Measurements from ENCODE around the gene TFIP11. TPM values are rescaled to one million over a fixed set of nuclear protein-coding genes. Genes with fewer than 3 reads are reported as not detected.

TFIP11 gene
- total RNA-seq, 1 experiment from 2014 or later: 39.8 TPM

- H3K9me3 Mint-ChIP-seq (ENCODE audit: low read depth, unreplicated experiment): no peaks in the 10 kb centered on the region
- no peak for TF ChIP-seq CTCF (IDR thresholded peaks at IDR 0.05; ENCODE audit: unreplicated experiment)
- no peaks in the 10 kb centered on the region for H3K36me3 Mint-ChIP-seq (ENCODE audit: insufficient read depth, unreplicated experiment)
- no peaks in the 10 kb centered on the region for H3K27me3 Mint-ChIP-seq (ENCODE audit: unreplicated experiment)
- no peak overlapping the region for H3K27ac Mint-ChIP-seq (ENCODE audit: unreplicated experiment)
- CTCF ChIA-PET: no interaction called here
- intact Hi-C loops (cut with micrococcal nuclease; ENCODE audit: unreplicated experiment): no loop called here
- no TSS peak for BruUV-seq (replicated peaks)
- H3K4me1 Mint-ChIP-seq (ENCODE audit: low read depth, unreplicated experiment): no peaks in the 10 kb centered on the region
- H3K4me3 Mint-ChIP-seq (ENCODE audit: low read depth, unreplicated experiment): no peak overlapping the region
- no peak for DNase-seq
Observed at GRCh38 chr22:26552466-26552865, 40.2 kb upstream of the TFIP11 start.

GRCh38 chr22:26551568-26551967 lies 39.3 kb upstream of the TFIP11 start:
- Mint-ChIP-seq H3K4me1 (ENCODE audit: low read depth, unreplicated experiment) (no peaks in the 10 kb centered on the region), H3K4me3 (ENCODE audit: low read depth, unreplicated experiment) (no peak overlapping the region), H3K27ac (ENCODE audit: unreplicated experiment) (no peak overlapping the region), H3K36me3 (ENCODE audit: insufficient read depth, unreplicated experiment) (no peaks in the 10 kb centered on the region), H3K27me3 (ENCODE audit: unreplicated experiment) (no peaks in the 10 kb centered on the region), H3K9me3 (ENCODE audit: low read depth, unreplicated experiment) (no peaks in the 10 kb centered on the region)
- no TSS peak for BruUV-seq (replicated peaks)
- intact Hi-C loops (cut with micrococcal nuclease; ENCODE audit: unreplicated experiment): no loop called here
- CTCF ChIA-PET: interaction anchor here (0.6 kb wide), 1 partner anchor 12 kb away, joined by 3 read pairs; no protein-coding TSS in a partner anchor
- DNase-seq: no peak
- no peak for TF ChIP-seq CTCF (IDR thresholded peaks at IDR 0.05; ENCODE audit: unreplicated experiment)

- Mint-ChIP-seq H3K4me3 (ENCODE audit: low read depth, unreplicated experiment) (no peak overlapping the region), H3K27me3 (ENCODE audit: unreplicated experiment) (no peaks in the 10 kb centered on the region), H3K4me1 (ENCODE audit: low read depth, unreplicated experiment) (no peaks in the 10 kb centered on the region), H3K27ac (ENCODE audit: unreplicated experiment) (no peak overlapping the region), H3K9me3 (ENCODE audit: low read depth, unreplicated experiment) (no peaks in the 10 kb centered on the region), H3K36me3 (ENCODE audit: insufficient read depth, unreplicated experiment) (no peaks in the 10 kb centered on the region)
- no peak for TF ChIP-seq CTCF (IDR thresholded peaks at IDR 0.05; ENCODE audit: unreplicated experiment)
- intact Hi-C loops (cut with micrococcal nuclease; ENCODE audit: unreplicated experiment): no loop called here
- CTCF ChIA-PET: interaction anchor here (0.6 kb wide), 1 partner anchor 13 kb away, joined by 3 read pairs; no protein-coding TSS in a partner anchor
- no TSS peak for BruUV-seq (replicated peaks)
- DNase-seq: no peak
Observed at GRCh38 chr22:26550498-26551033, 38.3 kb upstream of the TFIP11 start.

- CTCF ChIA-PET: interaction anchor here (0.7 kb wide), 1 partner anchor 19 kb away, joined by 5 read pairs; no protein-coding TSS in a partner anchor
- Mint-ChIP-seq H3K9me3 (ENCODE audit: low read depth, unreplicated experiment) (no peaks in the 10 kb centered on the region), H3K4me1 (ENCODE audit: low read depth, unreplicated experiment) (no peaks in the 10 kb centered on the region), H3K27me3 (ENCODE audit: unreplicated experiment) (no peaks in the 10 kb centered on the region), H3K27ac (ENCODE audit: unreplicated experiment) (no peak overlapping the region), H3K4me3 (ENCODE audit: low read depth, unreplicated experiment) (no peak overlapping the region), H3K36me3 (ENCODE audit: insufficient read depth, unreplicated experiment) (no peaks in the 10 kb centered on the region)
- BruUV-seq (replicated peaks): no TSS peak
- TF ChIP-seq CTCF (IDR thresholded peaks at IDR 0.05; ENCODE audit: unreplicated experiment): no peak
- intact Hi-C loops (cut with micrococcal nuclease; ENCODE audit: unreplicated experiment): no loop called here
- DNase-seq: no peak
Observed at GRCh38 chr22:26549902-26550497, 37.7 kb upstream of the TFIP11 start.
